ENCODE measurements around the gene TSPAN11.
"Not testable (repeated sequence)": the region's sequence is repeated elsewhere in the genome, so short reads cannot be mapped to it uniquely, and the experiment has no call there.

TSPAN11 gene, protein sequence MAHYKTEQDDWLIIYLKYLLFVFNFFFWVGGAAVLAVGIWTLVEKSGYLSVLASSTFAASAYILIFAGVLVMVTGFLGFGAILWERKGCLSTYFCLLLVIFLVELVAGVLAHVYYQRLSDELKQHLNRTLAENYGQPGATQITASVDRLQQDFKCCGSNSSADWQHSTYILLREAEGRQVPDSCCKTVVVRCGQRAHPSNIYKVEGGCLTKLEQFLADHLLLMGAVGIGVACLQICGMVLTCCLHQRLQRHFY

DNA sequence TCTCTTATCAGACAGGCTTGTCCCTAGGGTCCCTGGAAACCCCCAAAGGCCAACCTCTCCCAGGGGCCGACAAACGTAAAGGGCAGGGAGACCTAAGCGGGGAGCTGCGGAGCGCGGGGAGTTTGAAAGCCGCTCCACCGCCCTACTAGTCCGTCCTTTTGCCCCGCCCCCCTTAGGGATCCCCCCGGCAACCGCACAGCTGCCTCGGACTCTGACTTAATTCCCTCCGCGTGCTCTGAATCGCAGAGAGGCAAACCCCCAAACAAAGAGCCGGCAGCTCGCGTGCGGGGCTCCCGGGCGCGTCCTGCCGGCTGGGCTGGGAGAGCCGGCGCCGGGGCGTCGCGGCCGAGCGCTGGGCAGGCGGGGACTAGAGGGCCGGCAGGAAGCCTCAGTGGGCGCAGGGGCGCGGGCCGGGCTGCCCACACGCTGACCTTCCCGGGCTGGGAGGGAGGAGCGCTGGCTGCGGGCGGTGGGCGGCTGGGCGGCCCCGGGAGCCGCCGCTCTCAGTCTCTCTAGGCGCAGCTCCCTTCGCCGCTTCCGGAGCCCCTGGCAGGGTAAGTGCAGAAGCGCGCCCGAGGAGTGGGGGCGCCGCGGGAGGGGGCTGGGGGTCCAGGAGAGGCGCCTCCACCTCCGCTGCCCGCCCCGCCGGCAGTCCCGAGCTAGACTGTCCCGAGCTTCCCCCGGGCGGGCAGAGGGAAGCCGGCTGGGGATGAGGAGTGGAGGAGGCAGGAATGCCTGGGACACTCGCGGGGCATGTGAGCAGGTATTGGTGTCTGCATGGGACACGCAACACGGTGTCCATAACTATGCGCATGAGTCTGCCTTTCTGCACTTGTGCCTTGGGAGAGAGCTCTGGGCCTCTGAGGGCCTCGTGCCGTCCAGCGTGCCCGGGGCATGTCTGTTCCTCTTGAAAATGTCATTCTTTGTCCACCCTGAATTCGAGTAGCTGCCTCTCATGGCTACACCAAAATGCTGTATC lies at the start of gene TSPAN11:
Gene TSPAN11, plus strand, starts transcription at position 506 of the 979 bp plus-strand sequence. CDS start 27,244 bp downstream, outside the sequence.
- no peak for DNase-seq

DNA sequence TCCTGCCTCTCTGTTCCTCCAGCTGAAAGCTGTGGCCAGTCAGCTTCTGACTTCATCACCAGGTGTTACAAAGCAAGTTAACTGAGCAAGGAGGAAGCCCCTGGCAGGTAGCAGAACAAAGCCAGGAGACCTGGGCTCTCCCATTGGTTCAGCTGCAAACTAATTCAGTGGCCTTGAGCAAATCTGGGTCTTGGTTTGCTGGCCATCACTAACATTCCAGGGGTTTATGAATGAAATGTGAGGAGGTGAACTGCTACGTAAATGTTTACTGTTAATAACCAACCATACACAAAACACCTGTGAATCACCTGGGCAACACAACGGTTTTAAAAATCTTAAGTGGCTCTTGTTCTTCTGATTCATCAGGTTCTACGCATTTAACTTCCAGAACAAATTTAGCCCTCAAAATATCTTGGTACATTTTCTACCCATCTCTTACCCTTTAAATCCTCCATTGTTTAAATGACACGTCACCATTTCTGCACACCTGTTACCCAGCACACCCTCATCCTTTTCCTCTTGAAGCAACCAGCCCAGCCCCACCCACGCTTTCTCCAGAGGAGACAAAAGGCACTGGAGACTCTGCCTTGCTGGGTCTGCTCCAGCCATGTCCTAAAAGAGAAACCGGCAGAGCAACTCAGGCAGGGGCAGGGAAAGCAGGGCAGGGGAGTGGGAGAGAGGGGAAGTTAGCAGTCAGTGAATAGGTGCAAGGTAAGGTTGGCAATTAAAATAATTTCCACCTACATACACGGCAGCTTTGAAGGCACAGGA lies 49.3 kb upstream of the TSPAN11 start:
- no peak for DNase-seq

DNA sequence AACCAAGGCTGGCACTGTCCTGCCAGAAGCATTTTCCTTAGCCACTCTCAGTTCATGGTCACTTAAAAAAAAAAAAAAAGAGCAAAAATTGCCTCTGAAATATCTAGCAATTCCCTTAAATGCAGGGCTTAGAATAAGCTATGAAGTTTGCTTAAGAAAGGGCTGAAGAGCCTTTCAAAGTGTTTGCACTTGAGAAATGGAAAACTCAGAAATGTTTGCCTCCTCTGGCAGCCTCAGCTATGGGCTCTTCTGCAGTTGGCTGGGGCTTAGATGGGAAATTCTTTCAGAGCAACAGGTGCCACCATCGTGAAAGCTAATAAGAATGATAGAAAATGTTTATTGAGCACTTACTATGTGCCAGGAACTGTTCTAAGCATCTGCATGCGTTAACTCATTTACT lies 48.5 kb upstream of the TSPAN11 start:
- DNase-seq: no peak

DNA sequence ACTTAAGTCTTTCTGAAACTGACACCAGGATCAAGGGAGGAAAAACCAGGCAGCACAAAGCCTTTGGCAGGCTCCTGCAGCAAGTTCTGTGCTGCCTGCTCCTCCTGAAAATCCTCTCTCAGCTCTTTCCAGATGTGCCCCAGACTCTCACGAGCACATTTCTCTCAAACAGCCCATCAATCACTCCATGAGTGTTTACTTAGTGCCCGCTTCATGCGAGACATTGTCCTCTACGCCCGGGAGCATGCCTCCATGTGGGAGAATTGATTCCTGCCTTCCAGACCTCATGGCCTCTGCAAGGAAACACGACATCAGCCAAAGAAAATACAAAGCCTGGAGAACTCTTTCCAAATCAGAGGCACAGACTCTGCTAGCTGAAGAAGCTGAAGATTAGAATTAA lies 46.5 kb upstream of the TSPAN11 start:
- no peak for DNase-seq

DNA sequence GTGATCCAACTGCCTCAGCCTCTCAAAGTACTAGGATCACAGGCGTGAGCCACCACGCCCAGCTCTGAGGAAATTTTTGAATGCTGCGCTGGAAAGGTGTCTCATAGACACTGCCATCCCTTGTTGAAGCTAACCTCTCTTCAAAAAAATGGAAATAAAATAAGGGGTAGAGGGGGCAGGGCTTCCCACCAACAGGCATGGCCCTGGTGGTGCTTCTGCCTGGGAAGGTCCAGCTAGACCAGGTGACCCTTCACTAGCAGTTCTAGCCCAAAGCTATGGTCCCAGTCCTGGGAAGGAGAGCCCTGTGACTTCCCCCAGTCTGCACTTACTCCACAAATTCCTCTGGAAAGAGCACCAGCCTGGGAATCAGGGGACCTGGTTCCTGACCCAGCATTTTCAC lies 45.7 kb upstream of the TSPAN11 start:
- no peak for DNase-seq

DNA sequence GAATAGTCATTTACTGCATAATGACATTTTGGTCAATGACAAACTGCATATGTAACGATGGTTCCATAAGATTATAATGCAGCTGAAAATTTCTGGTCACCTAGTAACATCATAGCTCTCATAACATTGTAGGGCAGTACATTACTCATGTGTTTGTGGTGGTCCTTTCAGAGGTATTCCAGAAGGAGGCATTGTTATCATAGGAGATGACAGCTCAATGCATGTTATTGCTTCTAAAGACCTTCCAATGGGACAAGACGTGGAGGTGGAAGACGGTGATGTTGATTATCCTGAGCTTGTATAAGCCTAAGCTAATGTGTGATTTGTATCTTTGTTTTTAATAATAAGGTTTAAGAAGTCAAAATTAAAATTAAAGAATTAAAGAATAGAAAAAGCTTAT lies 43.8 kb upstream of the TSPAN11 start:
- no peak for DNase-seq

DNA sequence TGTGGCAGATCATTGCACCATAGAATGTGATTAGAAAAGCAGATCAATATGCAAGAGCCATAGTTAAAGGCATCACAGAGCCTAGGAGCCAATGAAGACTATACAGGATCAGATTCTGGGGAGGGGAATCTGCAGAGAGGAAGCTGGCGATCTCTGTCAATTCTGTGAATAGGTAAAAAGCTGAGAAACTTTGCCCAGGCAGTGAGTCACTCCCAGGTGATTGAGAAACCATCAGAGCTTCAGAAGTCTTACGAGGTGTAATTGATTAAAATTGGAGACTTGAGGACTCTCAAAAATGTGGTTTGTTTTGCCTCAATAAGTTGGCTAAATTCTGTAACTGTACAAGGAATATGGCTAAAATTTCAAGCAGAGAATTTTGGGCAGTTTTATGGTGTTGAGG lies 41.7 kb upstream of the TSPAN11 start:
- DNase-seq: no peak

DNA sequence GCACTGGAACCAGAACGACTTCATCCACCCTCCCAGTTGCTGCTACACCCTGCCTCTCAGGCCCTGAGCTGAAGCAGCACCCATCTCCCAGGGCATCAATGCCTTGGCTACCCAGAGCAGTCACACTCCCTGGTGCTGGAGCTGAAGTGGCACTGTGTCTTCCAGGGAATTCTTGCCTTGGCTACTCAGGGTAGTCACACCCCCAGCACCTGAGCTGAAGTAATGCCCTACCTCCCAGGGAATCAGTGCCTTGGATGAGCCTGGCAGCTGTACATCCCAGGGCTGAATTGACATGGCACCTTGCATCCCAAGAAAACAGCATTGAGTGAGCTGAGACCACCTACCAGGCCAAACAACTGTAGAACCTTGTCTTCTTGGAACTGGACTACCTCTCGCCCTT lies 41.2 kb upstream of the TSPAN11 start:
- no peak for DNase-seq

DNA sequence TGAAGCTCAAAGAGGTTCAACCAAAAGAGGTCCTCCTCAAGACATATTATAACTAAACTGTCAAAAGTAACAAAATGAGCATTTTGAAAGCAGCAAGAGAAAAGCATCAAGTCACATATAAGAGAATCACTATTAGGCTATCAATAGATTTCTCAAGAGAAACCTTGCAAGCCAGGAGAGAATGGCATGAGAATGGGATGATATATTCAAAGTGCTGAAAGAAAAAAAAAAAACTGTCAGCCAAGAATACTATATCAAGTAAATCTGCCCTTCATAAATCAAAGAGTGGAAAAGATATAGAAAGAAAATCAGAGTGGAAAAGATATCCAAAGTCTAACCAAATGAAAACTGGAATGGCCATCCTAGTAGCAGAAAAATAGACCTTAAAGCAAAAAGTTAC lies 39.3 kb upstream of the TSPAN11 start:
- no peak for DNase-seq

DNA sequence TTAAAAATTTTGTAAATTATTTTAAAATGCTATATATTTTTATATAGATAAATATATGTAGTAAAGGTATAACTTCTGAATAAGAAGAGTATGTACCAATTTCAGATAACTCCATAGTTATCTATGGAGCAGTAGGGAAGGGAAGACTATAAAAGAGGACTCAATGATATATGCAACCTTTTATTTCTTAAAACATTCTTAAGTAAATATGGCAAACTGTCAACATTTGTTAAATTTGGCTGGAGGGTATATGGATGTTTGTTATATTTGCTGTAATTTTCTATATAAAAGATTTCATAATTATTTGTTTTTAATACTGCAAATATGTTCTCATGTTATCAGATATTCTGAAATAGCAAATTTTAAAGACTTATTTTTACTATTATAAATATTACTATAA lies 38.3 kb upstream of the TSPAN11 start:
- DNase-seq: no peak

DNA sequence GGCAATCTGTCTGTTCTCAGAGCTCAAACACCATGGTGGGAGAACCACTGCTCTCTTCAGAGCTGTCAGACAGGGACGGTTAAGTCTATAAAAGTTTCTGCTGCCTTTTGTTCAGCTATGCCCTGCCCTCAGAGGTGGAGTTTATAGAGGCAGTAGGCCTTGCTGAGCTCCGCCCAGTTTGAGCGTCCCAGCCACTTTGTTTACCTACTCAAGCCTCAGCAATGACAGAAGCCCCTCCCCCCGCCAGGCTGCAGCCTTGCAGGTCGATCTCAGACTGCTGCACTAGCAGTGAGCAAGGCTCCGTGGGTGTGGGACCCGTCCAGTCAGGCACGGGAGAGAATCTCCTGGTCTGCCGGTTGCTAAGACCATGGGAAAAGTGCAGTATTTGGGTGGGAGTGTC lies 32.0 kb upstream of the TSPAN11 start:
- DNase-seq: not testable (repeated sequence)

DNA sequence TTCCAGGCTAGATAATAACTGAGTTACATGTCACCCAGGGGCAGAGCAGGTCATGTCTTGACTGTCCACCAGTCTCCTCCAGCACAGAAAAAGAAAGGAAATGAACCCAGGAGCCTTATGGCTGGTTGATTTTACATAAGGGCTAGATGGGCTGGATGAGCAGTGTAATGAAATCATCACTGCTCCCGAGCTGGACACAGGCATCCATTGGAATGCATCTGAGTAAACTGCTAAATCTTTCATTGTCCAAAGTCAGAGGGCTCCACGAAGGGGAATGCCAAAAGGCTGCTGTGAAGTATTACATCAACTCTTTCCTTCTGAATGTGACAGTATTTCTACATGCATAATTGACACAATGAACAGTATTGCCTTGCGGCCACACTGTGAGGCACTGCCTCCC lies 30.1 kb upstream of the TSPAN11 start:
- DNase-seq: no peak

DNA sequence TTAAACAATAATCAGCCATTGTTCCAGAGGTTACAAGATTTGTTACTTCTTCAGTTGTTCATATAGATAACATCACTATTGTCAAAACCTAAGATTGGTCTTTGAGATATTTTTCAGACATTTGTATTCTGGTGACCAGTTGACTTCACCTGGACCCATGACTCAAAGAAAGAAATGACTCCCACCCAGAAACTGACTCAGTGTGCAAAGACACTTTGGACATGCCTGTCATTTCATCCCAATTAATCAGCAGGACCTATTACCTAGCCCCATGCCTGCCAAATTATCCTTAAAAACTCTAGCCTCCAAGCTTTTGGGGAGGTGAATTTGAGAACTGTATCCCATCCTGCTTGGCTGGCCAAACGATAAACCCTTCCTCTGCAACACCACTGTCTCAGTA lies 27.7 kb upstream of the TSPAN11 start:
- no peak for DNase-seq

DNA sequence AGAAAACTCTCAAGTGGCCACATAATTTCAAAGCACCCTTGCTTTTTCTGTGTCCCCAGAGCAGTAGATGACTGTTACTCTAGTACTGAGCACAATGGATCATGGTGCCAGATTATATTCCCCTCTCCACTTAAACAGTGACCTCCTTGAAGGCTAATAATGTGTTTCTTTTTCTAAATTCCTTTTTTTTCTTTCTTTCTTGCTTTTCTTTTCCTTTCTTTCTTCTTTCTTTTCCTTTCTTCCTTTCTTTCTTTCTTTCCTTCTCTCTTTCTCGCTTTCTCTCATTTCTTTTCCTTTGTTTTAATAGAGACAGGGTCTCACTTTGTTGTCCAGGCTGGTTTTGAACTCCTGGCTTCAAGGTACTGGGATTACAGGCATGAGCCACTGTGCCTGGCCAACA lies 26.2 kb upstream of the TSPAN11 start:
- no peak for DNase-seq

DNA sequence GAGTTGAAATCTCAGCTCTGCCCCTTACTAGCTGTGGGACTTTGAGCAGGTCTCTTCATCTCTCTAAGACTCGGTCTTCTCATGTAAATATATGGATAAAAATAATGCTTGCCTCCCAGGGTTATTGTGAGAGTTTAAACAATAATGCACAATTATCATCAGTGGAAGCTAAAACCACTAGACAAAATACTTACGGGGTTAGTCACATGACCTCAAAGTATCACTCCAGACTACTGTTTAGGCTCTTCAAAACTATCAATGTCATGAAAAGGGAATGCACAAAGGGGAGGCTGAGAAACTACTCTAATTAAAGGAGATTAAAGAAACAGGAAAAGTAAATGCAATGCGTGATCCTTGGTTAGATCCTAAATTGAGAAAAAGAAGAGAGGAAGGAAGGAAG lies 24.5 kb upstream of the TSPAN11 start:
- no peak for DNase-seq

DNA sequence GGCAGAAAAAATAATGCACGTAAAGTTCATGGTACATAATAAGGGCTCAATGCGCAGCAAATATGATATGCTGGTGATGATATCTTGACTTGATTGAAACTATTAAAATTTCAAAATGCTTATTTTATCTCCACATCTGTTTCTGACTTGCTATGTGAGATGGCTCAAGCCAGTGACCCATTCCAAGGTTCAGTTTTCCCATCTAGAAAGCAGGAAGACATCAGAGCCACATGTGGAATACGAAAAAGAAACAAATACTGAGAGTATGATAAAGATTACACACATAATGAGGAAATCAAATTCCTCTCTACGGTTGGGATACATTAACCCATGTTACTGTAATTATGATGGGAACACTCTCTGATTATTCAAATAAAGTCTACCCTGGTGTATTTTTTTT lies 24.0 kb upstream of the TSPAN11 start:
- DNase-seq: no peak

DNA sequence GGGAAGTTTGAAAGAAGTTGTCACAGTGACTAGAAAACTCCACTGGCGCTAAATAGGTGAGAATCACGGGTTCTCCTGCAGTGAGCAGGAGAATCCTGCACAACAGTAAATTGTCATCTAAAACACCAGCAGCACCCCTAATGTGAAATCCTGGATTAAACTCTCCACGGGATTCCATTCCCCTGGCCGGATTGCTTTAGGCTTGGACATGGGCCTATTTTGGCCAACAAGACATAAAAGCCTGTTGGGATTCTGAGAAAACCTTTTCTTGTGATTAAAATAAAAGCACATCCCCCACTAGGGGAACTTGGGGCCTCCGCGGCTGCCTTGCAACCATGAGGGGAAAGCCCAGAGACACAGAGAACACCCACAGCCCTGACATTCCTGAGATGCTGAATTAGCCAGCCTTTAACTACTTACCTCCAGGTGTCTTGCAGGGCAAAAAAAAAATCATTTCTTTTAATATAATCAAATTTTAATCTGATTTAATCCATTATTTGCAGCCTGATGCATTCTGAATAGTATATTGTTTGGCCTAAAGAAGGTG lies 21.0 kb upstream of the TSPAN11 start:
- DNase-seq: no peak

DNA sequence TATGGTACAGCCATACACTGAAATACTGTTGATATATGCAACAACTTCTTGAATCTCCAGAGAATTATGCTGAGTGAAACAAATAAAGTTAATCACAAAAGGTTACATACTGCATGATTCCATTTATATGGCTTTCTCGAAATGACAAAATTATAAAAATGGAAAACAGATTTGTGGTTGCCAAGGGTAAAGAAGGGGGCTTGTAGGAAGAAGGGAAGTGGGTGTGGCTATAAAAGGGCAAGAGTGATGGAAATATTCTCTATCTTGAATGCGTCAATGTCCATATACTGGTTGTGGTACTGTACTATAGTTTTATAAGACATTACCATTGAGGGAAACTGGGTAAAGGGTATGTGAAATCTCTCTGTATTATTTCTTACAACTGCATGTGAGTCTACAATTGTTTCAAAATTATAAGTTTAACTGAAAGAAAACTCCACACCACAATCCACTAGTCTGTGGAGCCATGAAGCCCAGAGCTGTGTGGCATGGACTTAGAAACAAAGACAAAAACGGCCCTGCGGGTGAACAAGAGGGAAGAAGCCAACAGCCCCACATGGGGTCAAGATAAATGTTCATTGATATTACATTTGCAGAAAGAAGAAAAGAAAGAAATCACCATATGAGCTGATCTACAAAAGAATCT lies 18.3 kb upstream of the TSPAN11 start:
- DNase-seq: no peak

DNA sequence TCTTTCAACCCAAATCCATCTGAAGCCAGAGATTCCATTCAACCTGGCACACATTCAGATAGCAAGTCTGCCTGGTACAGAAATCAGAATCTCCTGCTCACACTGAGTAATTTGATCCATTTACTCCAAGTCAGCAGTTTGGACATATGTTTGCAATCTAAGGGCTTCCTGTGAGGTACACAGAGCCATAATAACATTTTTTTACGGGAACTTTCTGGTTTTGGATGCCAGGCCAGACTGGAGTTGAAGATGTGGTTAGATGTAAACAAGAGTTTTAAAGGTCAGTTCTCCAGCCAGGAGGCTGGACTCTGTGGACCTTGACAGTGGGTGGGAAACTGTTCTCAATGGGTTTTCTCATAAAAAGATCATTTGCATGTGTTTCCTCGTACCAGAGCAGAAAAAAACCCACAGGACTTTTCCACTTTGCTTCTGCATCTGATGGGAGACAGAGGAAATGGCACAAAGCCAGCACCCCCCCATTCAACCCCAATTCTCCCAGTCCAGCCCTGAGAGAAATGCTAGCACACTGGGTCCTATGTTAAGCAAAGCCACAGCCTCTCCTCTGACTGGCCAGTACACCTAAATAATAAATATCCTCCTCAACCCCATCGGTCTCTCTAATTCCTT lies 17.7 kb upstream of the TSPAN11 start:
- no peak for DNase-seq

DNA sequence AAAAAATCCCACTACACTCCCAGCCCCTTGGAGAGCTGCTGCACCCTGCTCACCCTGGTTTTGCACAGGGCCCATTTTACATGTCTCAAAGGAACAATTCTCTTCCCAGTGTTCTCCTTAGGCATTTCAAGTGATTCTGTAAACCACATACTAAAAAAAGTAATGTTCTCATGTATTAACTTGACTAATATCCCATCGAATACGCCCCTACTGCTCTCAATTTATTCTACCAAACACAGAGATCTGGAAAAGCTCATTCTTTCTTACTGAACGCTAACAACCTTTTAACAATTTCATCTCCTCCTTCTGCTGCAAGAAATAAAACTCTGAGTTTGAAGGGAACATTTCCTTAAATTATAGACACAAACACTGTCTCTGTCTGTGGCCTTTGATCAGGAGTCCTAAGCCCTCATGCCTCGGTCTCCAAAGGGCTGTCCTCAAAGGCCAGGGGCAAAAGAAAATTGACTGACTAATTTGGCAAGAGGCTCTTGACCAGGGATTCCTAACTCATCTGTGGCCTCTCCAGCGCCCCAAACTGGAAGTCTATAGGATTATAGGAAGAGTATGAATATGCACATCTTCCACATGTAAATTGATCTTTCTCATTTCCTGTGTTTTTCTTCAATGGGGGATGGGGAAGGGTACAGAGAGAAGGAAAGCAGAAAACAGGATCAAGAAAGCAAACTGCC lies 17.1 kb upstream of the TSPAN11 start:
- DNase-seq: no peak

DNA sequence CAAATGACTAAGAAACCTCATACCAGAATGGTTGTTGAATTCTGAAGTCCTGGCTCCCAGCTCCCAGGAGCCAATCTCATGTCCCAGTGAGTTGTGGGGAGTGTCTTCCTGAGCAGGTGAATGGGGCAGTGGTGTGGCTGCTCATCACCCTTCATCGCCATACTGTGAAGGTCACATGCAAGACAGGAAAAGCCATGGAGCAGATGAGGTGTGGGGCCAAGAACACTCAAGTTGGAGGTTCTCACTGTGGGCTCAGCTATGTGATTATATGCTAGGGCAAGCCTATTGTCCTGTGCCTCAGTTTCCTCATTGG lies 16.6 kb upstream of the TSPAN11 start:
- DNase-seq: no peak

DNA sequence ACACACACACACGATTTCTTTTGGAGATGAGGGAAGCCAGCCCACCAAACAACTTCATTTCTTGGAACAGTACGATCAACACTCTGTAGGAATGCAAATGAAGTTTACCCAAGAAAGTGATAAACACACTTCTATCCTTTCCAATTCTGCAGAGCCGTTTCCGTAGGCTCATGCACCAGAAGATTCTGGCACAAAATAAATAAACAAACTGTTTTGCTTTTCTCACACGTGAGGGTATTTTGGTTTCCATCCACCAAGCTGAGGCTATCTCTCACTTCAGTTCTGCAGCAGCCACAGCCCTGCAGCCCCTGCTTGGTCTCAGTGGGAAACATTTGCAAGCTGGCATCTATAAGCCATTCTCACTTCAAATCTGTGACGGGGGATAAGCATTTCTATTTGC lies 15.3 kb upstream of the TSPAN11 start:
- no peak for DNase-seq

Measured in CD4-positive, alpha-beta T cell treated with Interleukin-4 for 4 hours (primary cell).